ENCODE measurements around the gene CACNB2. TPM values are rescaled to one million over a fixed set of nuclear protein-coding genes. Genes with fewer than 3 reads are reported as not detected.

CACNB2 gene
- polyA plus RNA-seq, 1 of the 3 experiments (the other 2 are of a cell fraction) = 0.74 TPM

DNA sequence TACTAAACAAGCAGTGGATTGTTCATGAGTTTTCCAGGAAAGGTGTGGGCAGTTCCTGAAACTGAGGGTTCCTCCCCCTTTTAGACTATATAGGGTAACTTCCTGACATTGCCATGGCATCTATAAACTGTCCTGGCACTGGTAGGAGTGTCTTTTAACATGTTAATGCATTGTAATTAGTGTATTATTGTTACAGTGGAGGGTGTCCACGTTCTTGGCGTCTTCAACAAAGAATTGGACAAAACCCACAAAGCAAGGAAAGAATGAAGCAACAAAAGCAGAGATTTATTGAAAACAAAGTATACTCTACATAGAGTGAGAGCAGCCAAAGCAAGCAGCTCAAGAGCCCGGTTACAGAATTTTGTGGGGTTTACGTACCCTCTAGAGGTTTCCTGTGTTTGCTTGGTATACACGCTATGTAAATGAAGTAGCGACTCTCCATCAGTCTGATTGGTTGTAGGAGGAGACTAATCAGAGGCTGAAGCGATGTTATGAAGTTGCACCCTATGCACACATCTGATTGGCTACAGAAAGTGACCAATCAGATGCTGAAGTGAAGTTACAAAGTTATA lies 335.9 kb downstream of the CACNB2 start:
- no peak overlapping the region for H3K4me2 ChIP-seq
- H3K9me3 ChIP-seq = no peaks in the 10 kb centered on the region
- H3K9ac ChIP-seq = no peak overlapping the region
- H3K4me1 ChIP-seq (ENCODE audit: control insufficient read depth in 1 of 2, insufficient read depth in 2 of 2, low read depth in 1 of 2, low read length in 1 of 2) = no peaks in the 10 kb centered on the region
- ChIA-PET CTCF (no interaction called here), POLR2A (no interaction called here)
- no peaks in the 10 kb centered on the region for H3K79me2 ChIP-seq (ENCODE audit: insufficient read depth)
- no peaks in the 10 kb centered on the region for H3K36me3 ChIP-seq (replicated peaks in 1 of 2; ENCODE audit: control insufficient read depth in 1 of 2, insufficient read depth in 2 of 2, low read length in 1 of 2)
- H3F3A ChIP-seq (replicated peaks; ENCODE audit: insufficient read depth) = no peaks in the 10 kb centered on the region
- TF ChIP-seq SIN3A (IDR thresholded peaks at IDR 0.05; ENCODE audit: borderline replicate concordance, low read depth, low read length) (no peak), FOSL2 (IDR thresholded peaks at IDR 0.05; ENCODE audit: borderline replicate concordance, low read depth) (no peak), FOXJ3 (CRISPR knock-in tag; IDR thresholded peaks at IDR 0.05) (no peak), JUND (IDR thresholded peaks at IDR 0.05) (no peak), SMC3 (IDR thresholded peaks at IDR 0.05; ENCODE audit: low read depth, low read length) (no peak)
- TF ChIP-seq, protein P1, sequence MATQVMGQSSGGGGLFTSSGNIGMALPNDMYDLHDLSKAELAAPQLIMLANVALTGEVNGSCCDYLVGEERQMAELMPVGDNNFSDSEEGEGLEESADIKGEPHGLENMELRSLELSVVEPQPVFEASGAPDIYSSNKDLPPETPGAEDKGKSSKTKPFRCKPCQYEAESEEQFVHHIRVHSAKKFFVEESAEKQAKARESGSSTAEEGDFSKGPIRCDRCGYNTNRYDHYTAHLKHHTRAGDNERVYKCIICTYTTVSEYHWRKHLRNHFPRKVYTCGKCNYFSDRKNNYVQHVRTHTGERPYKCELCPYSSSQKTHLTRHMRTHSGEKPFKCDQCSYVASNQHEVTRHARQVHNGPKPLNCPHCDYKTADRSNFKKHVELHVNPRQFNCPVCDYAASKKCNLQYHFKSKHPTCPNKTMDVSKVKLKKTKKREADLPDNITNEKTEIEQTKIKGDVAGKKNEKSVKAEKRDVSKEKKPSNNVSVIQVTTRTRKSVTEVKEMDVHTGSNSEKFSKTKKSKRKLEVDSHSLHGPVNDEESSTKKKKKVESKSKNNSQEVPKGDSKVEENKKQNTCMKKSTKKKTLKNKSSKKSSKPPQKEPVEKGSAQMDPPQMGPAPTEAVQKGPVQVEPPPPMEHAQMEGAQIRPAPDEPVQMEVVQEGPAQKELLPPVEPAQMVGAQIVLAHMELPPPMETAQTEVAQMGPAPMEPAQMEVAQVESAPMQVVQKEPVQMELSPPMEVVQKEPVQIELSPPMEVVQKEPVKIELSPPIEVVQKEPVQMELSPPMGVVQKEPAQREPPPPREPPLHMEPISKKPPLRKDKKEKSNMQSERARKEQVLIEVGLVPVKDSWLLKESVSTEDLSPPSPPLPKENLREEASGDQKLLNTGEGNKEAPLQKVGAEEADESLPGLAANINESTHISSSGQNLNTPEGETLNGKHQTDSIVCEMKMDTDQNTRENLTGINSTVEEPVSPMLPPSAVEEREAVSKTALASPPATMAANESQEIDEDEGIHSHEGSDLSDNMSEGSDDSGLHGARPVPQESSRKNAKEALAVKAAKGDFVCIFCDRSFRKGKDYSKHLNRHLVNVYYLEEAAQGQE (IDR thresholded peaks at IDR 0.05; ENCODE audit: low read depth, low read length) = no peak
- H3K9me2 ChIP-seq = no peaks in the 10 kb centered on the region
- WGBS (ENCODE audit: low lambda C conversion rate) = 71% methylated on average over 7 of the region's 7 CpGs
- no peak overlapping the region for H3K4me3 ChIP-seq (ENCODE audit: low read depth in 2 of 2, low read length in 1 of 2)
- no peak for DNase-seq
- no peaks in the 10 kb centered on the region for H3K27me3 ChIP-seq (ENCODE audit: insufficient read depth)
- H2AFZ ChIP-seq (ENCODE audit: low read depth) = no peak overlapping the region
- H4K20me1 ChIP-seq (ENCODE audit: insufficient read depth) = no peaks in the 10 kb centered on the region
- no peak overlapping the region for H3K27ac ChIP-seq (ENCODE audit: low read depth in 2 of 2, low read length in 1 of 2)

DNA sequence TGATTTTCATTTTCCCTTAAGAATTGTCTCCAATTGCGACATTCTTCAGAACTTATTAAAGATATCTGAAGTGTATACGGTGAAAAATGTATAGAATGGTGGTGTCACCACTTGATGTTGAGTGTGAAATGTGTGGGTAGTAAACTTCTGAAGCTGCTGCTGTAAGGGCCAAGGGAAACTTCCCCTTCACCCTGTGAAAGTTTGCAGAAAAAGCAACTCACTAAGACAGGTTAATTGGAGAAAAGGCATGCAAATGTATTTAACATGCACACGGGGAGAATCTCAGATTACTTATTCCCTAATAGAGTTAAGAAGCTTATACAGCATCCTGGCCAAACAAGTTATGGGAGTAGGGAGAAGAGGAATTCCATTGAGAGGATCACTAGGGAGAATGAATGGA lies 338.1 kb downstream of the CACNB2 start:
- no peak for DNase-seq
- 69% methylated on average over 3 of the region's 3 CpGs for WGBS (ENCODE audit: low lambda C conversion rate)
- no peak for TF ChIP-seq GATA2 (CRISPR knock-in tag; IDR thresholded peaks at IDR 0.05)
- no peak for TF ChIP-seq RXRA (IDR thresholded peaks at IDR 0.05; ENCODE audit: borderline replicate concordance, low read depth)
- TF ChIP-seq, protein P2, sequence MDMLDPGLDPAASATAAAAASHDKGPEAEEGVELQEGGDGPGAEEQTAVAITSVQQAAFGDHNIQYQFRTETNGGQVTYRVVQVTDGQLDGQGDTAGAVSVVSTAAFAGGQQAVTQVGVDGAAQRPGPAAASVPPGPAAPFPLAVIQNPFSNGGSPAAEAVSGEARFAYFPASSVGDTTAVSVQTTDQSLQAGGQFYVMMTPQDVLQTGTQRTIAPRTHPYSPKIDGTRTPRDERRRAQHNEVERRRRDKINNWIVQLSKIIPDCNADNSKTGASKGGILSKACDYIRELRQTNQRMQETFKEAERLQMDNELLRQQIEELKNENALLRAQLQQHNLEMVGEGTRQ (IDR thresholded peaks at IDR 0.05; ENCODE audit: borderline replicate concordance, low read depth, low read length) = no peak
- TF ChIP-seq RFX5 (IDR thresholded peaks at IDR 0.05; ENCODE audit: low read length) = no peak
- TF ChIP-seq JUND (IDR thresholded peaks at IDR 0.05) = no peak
- TF ChIP-seq EZH2phosphoT487 (IDR thresholded peaks at IDR 0.05; ENCODE audit: borderline replicate concordance, low read depth) = no peak
- no peak for TF ChIP-seq MXI1 (IDR thresholded peaks at IDR 0.05; ENCODE audit: low read depth, low read length)
- no peak for TF ChIP-seq FOXM1 (IDR thresholded peaks at IDR 0.05; ENCODE audit: low read depth)
- no peak for TF ChIP-seq FOXJ3 (CRISPR knock-in tag; IDR thresholded peaks at IDR 0.05)
- no peak for TF ChIP-seq TCF12 (IDR thresholded peaks at IDR 0.05)
- TF ChIP-seq RAD21 (IDR thresholded peaks at IDR 0.05; ENCODE audit: low read length) = no peak
- no peak for TF ChIP-seq TAF1 (IDR thresholded peaks at IDR 0.05; ENCODE audit: borderline replicate concordance, low read depth, low read length)
- no peak for TF ChIP-seq SIN3A (IDR thresholded peaks at IDR 0.05; ENCODE audit: borderline replicate concordance, low read depth, low read length)
- TF ChIP-seq, protein P3, sequence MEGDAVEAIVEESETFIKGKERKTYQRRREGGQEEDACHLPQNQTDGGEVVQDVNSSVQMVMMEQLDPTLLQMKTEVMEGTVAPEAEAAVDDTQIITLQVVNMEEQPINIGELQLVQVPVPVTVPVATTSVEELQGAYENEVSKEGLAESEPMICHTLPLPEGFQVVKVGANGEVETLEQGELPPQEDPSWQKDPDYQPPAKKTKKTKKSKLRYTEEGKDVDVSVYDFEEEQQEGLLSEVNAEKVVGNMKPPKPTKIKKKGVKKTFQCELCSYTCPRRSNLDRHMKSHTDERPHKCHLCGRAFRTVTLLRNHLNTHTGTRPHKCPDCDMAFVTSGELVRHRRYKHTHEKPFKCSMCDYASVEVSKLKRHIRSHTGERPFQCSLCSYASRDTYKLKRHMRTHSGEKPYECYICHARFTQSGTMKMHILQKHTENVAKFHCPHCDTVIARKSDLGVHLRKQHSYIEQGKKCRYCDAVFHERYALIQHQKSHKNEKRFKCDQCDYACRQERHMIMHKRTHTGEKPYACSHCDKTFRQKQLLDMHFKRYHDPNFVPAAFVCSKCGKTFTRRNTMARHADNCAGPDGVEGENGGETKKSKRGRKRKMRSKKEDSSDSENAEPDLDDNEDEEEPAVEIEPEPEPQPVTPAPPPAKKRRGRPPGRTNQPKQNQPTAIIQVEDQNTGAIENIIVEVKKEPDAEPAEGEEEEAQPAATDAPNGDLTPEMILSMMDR (IDR thresholded peaks at IDR 0.05) = no peak
- no peak for TF ChIP-seq NFIC (IDR thresholded peaks at IDR 0.05; ENCODE audit: borderline replicate concordance)
- no peak for TF ChIP-seq NRF1 (IDR thresholded peaks at IDR 0.05; ENCODE audit: low read depth, low read length)
- TF ChIP-seq ELF1 (IDR thresholded peaks at IDR 0.05) = no peak
- no peak for TF ChIP-seq FOSL2 (IDR thresholded peaks at IDR 0.05; ENCODE audit: borderline replicate concordance, low read depth)
- TF ChIP-seq, protein P4, sequence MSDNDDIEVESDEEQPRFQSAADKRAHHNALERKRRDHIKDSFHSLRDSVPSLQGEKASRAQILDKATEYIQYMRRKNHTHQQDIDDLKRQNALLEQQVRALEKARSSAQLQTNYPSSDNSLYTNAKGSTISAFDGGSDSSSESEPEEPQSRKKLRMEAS (IDR thresholded peaks at IDR 0.05; ENCODE audit: low read depth) = no peak
- POLR2A ChIA-PET = no interaction called here
- Histone ChIP-seq H3K9me3 (no peaks in the 10 kb centered on the region), H3K4me2 (no peak overlapping the region), H2AFZ (ENCODE audit: low read depth) (no peak overlapping the region), H3K4me3 (ENCODE audit: low read depth in 2 of 2, low read length in 1 of 2) (no peak overlapping the region), H4K20me1 (ENCODE audit: insufficient read depth) (no peaks in the 10 kb centered on the region), H3K27me3 (ENCODE audit: insufficient read depth) (no peaks in the 10 kb centered on the region), H3K27ac (ENCODE audit: low read depth in 2 of 2, low read length in 1 of 2) (no peak overlapping the region), H3K9me2 (no peaks in the 10 kb centered on the region), H3K36me3 (replicated peaks in 1 of 2; ENCODE audit: control insufficient read depth in 1 of 2, insufficient read depth in 2 of 2, low read length in 1 of 2) (no peaks in the 10 kb centered on the region), H3K79me2 (ENCODE audit: insufficient read depth) (no peaks in the 10 kb centered on the region), H3K9ac (no peak overlapping the region), H3F3A (replicated peaks; ENCODE audit: insufficient read depth) (no peaks in the 10 kb centered on the region), H3K4me1 (ENCODE audit: control insufficient read depth in 1 of 2, insufficient read depth in 2 of 2, low read depth in 1 of 2, low read length in 1 of 2) (no peaks in the 10 kb centered on the region)
- CTCF ChIA-PET = interaction anchor here (1.2 kb wide), 1 partner anchor 16 kb away, joined by 3 read pairs; no protein-coding TSS in a partner anchor
